Measurements from ENCODE around the gene SPAG5.
A peak's percentile ranks its signal among the peaks of the same experiment; 100 is the strongest.

Gene SPAG5

GRCh38 chr17:28598799-28599310 is at the start of gene SPAG5:
TSS of gene SPAG5 (minus strand) at chr17:28599025. CDS start at chr17:28598946, 79 bp downstream.
- peak in 54 of 56 donors; percentile 29 to 92 (median 79) for DNase-seq

- DNase-seq: no peak
Measured at GRCh38 chr17:28646039-28646754, 47.4 kb upstream of the SPAG5 start.

GRCh38 chr17:28645576-28645939 is 46.7 kb upstream of the SPAG5 start:
- DNase-seq: no peak

- DNase-seq: peak; percentile 49 to 97 (median 91)
Measured at GRCh38 chr17:28644787-28645575, 46.2 kb upstream of the SPAG5 start, which contains the start of gene BLTP2. TSS of gene BLTP2 (minus strand) at chr17:28645158. CDS start at chr17:28645056, 102 bp downstream.

GRCh38 chr17:28643983-28644786 is 45.4 kb upstream of the SPAG5 start:
- peak in 23 of 56 donors; percentile 4 to 58 (median 21) for DNase-seq

GRCh38 chr17:28641579-28641978 is 42.8 kb upstream of the SPAG5 start:
- DNase-seq: no peak

- no peak for DNase-seq
Measured at GRCh38 chr17:28635506-28635905, 36.7 kb upstream of the SPAG5 start.

GRCh38 chr17:28634206-28634865 is 35.5 kb upstream of the SPAG5 start:
- peak in 1 of 56 donors; percentile 8 for DNase-seq

- DNase-seq: no peak
Measured at GRCh38 chr17:28626818-28627217, 28.0 kb upstream of the SPAG5 start.

GRCh38 chr17:28624148-28624547 is 25.3 kb upstream of the SPAG5 start:
- DNase-seq: no peak

GRCh38 chr17:28623696-28624095 is 24.9 kb upstream of the SPAG5 start:
- DNase-seq: no peak

GRCh38 chr17:28622186-28622585 is 23.4 kb upstream of the SPAG5 start:
- DNase-seq: no peak

- DNase-seq: no peak
Measured at GRCh38 chr17:28620010-28620409, 21.2 kb upstream of the SPAG5 start.

- DNase-seq: no peak
Measured at GRCh38 chr17:28618464-28618863, 19.6 kb upstream of the SPAG5 start.

- no peak for DNase-seq
Measured at GRCh38 chr17:28616281-28616680, 17.5 kb upstream of the SPAG5 start.

- DNase-seq: no peak
Measured at GRCh38 chr17:28615260-28615940, 16.6 kb upstream of the SPAG5 start.

- peak in 34 of 56 donors; percentile 4 to 76 (median 26) for DNase-seq
Measured at GRCh38 chr17:28613931-28614381, 15.1 kb upstream of the SPAG5 start, which contains the start of gene RSKR. TSS of gene RSKR (minus strand) at chr17:28614185. CDS start at chr17:28614161, 24 bp downstream.

- DNase-seq: peak in 19 of 56 donors; percentile 1 to 52 (median 9)
Measured at GRCh38 chr17:28612936-28613872, 14.4 kb upstream of the SPAG5 start.

GRCh38 chr17:28612531-28612930 is 13.7 kb upstream of the SPAG5 start:
- DNase-seq: no peak

Measured in amygdala (tissue), 56 donors.